Gastrocnemius medialis (tissue), 4 donors: ENCODE measurements around the gene HDAC4. TPM values are rescaled to one million over a fixed set of nuclear protein-coding genes. Genes with fewer than 3 reads are reported as not detected.

ENCODE experiments used
- ATAC-seq, 2 donors: fragments of 150-250 bp; one replicate each; pipeline ENCODE4 v1.9.1; 2016
- DNase-seq, 2 donors: peaks; one replicate each; pipeline ENCODE4 v3.0.0-alpha.2; 2019
- H3K27ac ChIP-seq, 4 donors: fragments of 200-600 bp; sonication (generic); 1 replicate in 1 of 4; 2 replicates in 3 of 4; pipeline ENCODE4 v1.5.1; 2016 to 2018; ENCODE audit warnings: mild to moderate bottlenecking in 2 of 4, moderate library complexity in 1 of 4
- H3K27me3 ChIP-seq, 3 donors: fragments of 200-600 bp; sonication (generic) in 2 of 3; 1 replicate in 1 of 3; 2 replicates in 2 of 3; pipeline versions ENCODE4 v1.5.1 to v1.6.0; 2016 to 2019; ENCODE audit warnings: mild to moderate bottlenecking in 1 of 3, moderate library complexity in 1 of 3
- H3K36me3 ChIP-seq, 2 donors: fragments of 200-600 bp; sonication (generic) in 1 of 2; one replicate each; pipeline ENCODE4 v1.5.1; 2017 to 2018
- H3K4me1 ChIP-seq, 2 donors: fragments of 200-600 bp; sonication (generic) in 1 of 2; one replicate each; pipeline ENCODE4 v1.5.1; 2016 to 2017; ENCODE audit warnings: mild to moderate bottlenecking in 2 of 2
- H3K4me3 ChIP-seq, 4 donors: fragments of 200-600 bp; sonication (generic) in 3 of 4; 1 replicate in 1 of 4; 2 replicates in 3 of 4; pipeline ENCODE4 v1.5.1; 2016 to 2019; ENCODE audit warnings: mild to moderate bottlenecking in 2 of 4
- H3K9me3 ChIP-seq, 3 donors: fragments of 200-600 bp; sonication (generic) in 2 of 3; 1 replicate in 1 of 3; 2 replicates in 2 of 3; pipeline ENCODE4 v1.5.1; 2016 to 2019
- POLR2A ChIP-seq, 2 donors: fragments of 450-650 bp; IDR thresholded peaks; one replicate each; pipeline ENCODE4 v1.6.1; 2017; ENCODE audit warnings: antibody characterized with exemption in 2 of 2, mild to moderate bottlenecking in 2 of 2, moderate library complexity in 2 of 2
- in situ Hi-C, 4 donors: fragments of 200-750 bp; cut with MboI; loops; one replicate each; pipeline versions ENCODE4 v1.15.0 to v1.8.0; 2017; ENCODE audit warnings: low sequenced_read_pairs in 4 of 4
- intact Hi-C: fragments of 100-400 bp; cut with DNase I; formaldehyde crosslinking; loops from one replicate; pipeline ENCODE4 v1.15.1; 2023; ENCODE audit warnings: low total_unique reads
- total RNA-seq, 4 donors: library from RNA; depleted of rRNA; stranded (reverse); fragments of >200 nt; gene quantifications; one replicate each; pipeline versions ENCODE4 v1.1.0 to v1.2.3, GENCODE V29; 2016
- TF ChIP-seq, protein P1 (sequence below), 5 experiments: fragments of 450-650 bp in 3 of 5; fragments of 200-600 bp in 2 of 5; sonication (generic) in 2 of 5; IDR thresholded peaks in 4 of 5; conservative IDR thresholded peaks in 1 of 5; 1 replicate in 4 of 5; 2 replicates in 1 of 5; pipeline ENCODE4 v1.5.1; 2016 to 2019; ENCODE audit warnings: antibody characterized with exemption in 5 of 5, mild to moderate bottlenecking in 3 of 5, moderate library complexity in 3 of 5

HDAC4 gene
- total RNA-seq, 4 donors from 2014 or later, result 23.6 to 257 (median 119) TPM

DNA sequence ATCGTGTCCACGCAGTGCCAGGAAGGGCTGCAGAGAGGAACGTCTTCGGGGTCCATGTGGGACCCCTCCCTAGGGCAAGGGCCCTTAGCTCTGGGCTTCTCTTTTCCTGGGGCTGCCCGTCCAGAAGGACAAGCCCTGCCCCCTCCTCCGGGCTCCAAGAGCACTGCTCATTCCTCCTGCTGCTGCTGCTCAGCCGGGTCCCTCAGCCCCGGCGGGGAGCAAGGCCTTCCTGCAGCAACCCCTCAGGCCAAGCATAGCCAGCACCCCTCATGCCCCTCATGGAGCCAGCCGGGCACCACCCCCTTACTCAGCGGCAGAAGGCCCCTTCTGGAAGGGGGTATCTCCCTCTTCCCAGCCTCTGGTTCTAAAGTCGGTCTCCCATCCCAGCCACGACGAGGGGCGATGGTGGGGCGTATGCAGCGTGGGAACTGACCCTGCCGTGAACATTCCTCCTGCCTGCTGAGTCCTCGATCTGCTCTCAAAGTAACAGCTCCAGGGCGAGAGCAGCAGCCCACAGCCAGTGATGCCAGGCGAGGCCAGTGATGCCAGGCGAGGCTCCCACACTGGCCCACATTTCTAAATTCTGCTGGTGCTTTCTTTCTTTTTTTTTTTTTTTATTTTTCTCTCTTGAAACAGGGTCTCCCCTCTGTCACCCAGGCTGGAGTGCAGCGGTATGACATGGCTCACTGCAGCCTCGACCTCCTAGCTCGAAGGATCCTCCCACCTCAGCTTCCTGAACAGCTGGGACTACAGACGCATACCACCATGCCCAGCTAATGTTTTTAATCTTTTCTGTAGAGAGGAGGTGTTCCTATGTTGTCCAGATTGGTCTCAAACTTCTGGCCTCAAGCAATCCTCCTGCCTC lies 99.7 kb downstream of the HDAC4 start:
- Histone ChIP-seq H3K36me3 (no peaks in the 10 kb centered on the region), H3K4me3 (peak overlapping the region in 1 of 4 donors; percentile 19), H3K9me3 (no peaks in the 10 kb centered on the region), H3K27ac (peak overlapping the region; percentile 94 to 99 (median 98)), H3K27me3 (no peaks in the 10 kb centered on the region), H3K4me1 (peaks cover 86 to 87% of the 10 kb centered on the region in 2 donors)
- TF ChIP-seq POLR2A (IDR thresholded peaks at IDR 0.05), result no peak
- TF ChIP-seq, protein P1, sequence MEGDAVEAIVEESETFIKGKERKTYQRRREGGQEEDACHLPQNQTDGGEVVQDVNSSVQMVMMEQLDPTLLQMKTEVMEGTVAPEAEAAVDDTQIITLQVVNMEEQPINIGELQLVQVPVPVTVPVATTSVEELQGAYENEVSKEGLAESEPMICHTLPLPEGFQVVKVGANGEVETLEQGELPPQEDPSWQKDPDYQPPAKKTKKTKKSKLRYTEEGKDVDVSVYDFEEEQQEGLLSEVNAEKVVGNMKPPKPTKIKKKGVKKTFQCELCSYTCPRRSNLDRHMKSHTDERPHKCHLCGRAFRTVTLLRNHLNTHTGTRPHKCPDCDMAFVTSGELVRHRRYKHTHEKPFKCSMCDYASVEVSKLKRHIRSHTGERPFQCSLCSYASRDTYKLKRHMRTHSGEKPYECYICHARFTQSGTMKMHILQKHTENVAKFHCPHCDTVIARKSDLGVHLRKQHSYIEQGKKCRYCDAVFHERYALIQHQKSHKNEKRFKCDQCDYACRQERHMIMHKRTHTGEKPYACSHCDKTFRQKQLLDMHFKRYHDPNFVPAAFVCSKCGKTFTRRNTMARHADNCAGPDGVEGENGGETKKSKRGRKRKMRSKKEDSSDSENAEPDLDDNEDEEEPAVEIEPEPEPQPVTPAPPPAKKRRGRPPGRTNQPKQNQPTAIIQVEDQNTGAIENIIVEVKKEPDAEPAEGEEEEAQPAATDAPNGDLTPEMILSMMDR (IDR thresholded peaks at IDR 0.05 in 4 of 5, conservative IDR thresholded peaks at IDR 0.05 in 1 of 5), result no peak
- in situ Hi-C loops, result loop anchor here in 1 of 4 donors (10.0 kb wide), 1 partner anchor 76 kb away; no protein-coding TSS in a partner anchor
- no peak for ATAC-seq
- DNase-seq, result peak in 1 of 2 donors; percentile 21
- intact Hi-C loops, result no loop called here

DNA sequence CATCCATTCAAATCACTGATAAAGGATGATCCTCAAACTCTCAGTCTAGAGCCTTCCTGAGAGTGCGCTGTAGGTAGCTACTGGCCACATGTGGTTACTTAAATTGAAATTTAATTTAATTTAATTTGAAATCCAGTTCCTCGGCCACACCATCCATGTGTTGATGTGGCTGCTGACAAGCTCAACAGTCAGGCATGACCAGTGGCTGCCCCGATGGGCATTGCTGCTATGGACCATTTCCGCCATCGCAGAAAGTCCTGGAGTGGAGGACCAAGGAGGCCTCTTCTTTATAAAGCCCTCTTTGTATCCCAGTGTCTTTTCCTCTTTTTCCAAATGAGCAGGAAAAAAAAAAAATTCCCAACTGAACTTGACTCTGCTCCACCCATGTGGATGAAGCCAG lies 100.6 kb downstream of the HDAC4 start:
- in situ Hi-C loops (loop anchor here in 1 of 4 donors (10.0 kb wide), 1 partner anchor 75 kb away; no protein-coding TSS in a partner anchor), intact Hi-C loops (no loop called here)
- no peak for DNase-seq
- Histone ChIP-seq H3K36me3 (no peaks in the 10 kb centered on the region), H3K4me3 (no peak overlapping the region), H3K27me3 (no peaks in the 10 kb centered on the region), H3K4me1 (peaks cover 88 to 95% of the 10 kb centered on the region in 2 donors), H3K9me3 (no peaks in the 10 kb centered on the region), H3K27ac (peak overlapping the region; percentile 94 to 99 (median 98))
- no peak for ATAC-seq
- TF ChIP-seq, protein P1 (IDR thresholded peaks at IDR 0.05 in 4 of 5, conservative IDR thresholded peaks at IDR 0.05 in 1 of 5), result no peak

DNA sequence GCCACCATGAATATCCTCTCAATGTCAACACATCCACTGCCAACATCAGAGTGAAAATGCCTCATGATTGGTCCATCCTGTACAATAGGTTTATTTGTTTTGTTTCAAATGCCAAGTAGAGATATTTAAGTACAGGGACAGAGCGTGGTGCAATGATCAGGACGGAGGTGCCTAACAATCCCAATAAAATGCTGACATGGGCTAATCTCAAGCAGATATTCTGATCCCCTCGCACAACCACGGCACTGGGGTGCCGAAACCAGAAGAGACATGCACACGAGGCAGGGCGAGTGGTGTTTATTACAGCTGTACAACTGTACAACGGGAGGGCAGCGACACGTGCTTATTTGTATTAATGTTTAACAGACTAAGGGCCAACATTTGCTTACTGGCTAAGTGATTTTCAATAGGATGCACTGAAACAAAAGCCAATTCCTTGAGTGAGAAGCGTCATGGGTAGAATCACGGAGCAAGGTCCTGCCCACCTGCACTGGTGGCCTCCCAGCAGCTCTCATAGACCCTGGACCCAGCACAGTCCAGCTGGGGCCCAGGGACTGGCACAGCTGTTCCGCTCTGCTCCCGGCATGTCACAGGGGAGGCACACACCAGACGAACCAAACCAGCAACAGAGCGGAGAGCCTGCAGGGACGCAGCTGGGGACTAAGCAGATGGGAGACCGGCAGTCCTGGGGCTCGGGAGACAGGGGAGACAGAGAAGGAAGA lies 101.4 kb downstream of the HDAC4 start:
- Histone ChIP-seq H3K36me3 (no peaks in the 10 kb centered on the region), H3K4me3 (peak overlapping the region in 1 of 4 donors; percentile 27), H3K27ac (peak overlapping the region; percentile 94 to 99 (median 98)), H3K4me1 (peaks cover 91 to 95% of the 10 kb centered on the region in 2 donors), H3K9me3 (no peaks in the 10 kb centered on the region), H3K27me3 (no peaks in the 10 kb centered on the region)
- DNase-seq (peak; percentile 26 to 32), ATAC-seq (no peak)
- in situ Hi-C loops (no loop called here), intact Hi-C loops (no loop called here)
- peak; percentile 12 to 26 for TF ChIP-seq POLR2A (IDR thresholded peaks at IDR 0.05)
- TF ChIP-seq, protein P1 (IDR thresholded peaks at IDR 0.05 in 4 of 5, conservative IDR thresholded peaks at IDR 0.05 in 1 of 5), result no peak

DNA sequence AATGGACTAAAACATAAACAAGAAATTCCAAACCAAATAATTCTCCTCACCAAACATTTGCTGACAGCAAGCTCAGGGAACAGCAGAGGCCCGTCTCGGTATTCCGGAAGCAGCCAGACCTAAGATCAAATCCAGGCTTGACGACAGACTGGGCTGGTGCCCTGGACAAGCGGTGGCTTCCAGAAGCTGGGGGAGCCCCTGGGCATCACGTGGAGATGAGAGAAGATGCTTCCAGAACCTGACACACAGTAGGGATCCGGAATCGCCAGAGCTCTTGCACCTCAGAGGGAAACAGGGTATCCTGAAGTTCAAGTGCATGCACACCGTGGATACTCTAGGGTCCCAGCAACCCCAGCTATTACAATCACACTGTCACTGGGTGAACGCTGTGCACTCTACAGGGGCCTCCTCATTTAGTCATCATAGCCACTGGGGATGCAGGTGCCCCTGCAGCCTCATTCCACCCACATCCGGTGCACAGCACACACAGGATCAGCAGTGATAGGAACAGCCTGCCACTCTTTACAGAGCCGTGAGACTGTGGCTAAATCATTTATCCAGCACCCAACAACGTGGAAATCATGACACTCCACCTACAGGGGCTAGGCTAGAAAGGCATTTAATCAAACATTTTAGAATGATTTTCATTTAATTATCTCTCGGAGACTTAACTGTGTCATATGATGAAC lies 102.6 kb downstream of the HDAC4 start:
- ATAC-seq (no peak), DNase-seq (peak; percentile 12 to 28)
- Histone ChIP-seq H3K27ac (peak overlapping the region; percentile 94 to 99 (median 98)), H3K36me3 (no peaks in the 10 kb centered on the region), H3K9me3 (no peaks in the 10 kb centered on the region), H3K27me3 (no peaks in the 10 kb centered on the region), H3K4me1 (peaks cover 92 to 94% of the 10 kb centered on the region in 2 donors), H3K4me3 (peak overlapping the region in 2 of 4 donors; percentile 11 to 22)
- TF ChIP-seq, protein P1 (IDR thresholded peaks at IDR 0.05 in 4 of 5, conservative IDR thresholded peaks at IDR 0.05 in 1 of 5), result no peak
- TF ChIP-seq POLR2A (IDR thresholded peaks at IDR 0.05), result peak in 1 of 2 donors; percentile 25
- in situ Hi-C loops, result no loop called here
- intact Hi-C loops, result no loop called here
